Measurements from ENCODE around the gene CEP83. TPM values are rescaled to one million over a fixed set of nuclear protein-coding genes. Genes with fewer than 3 reads are reported as not detected.

CEP83 gene
- total and polyA plus RNA-seq, 9 of the 15 experiments (the other 6 are each of a cell fraction or from before 2014, with no cell fraction given), result 5.3 to 40.5 (median 31.3) TPM

GRCh38 chr12:94266796-94267536, 192.7 kb downstream of the CEP83 start (continued):
- TF ChIP-seq CUX1 (CRISPR knock-in tag; IDR thresholded peaks at IDR 0.05), result no peak
- TF ChIP-seq ZNF511 (CRISPR knock-in tag; IDR thresholded peaks at IDR 0.05), result no peak
- TF ChIP-seq E4F1 (CRISPR knock-in tag; IDR thresholded peaks at IDR 0.05; ENCODE audit: borderline replicate concordance), result no peak
- TF ChIP-seq ZNF143 (CRISPR knock-in tag; IDR thresholded peaks at IDR 0.05), result no peak
- no peak for TF ChIP-seq ZNF124 (CRISPR knock-in tag; IDR thresholded peaks at IDR 0.05)
- no peak for TF ChIP-seq YY1 (IDR thresholded peaks at IDR 0.05; ENCODE audit: borderline replicate concordance in 1 of 3, control insufficient read depth in 1 of 3, extremely low read depth in 1 of 3, insufficient read depth in 3 of 3, insufficient read length in 1 of 3, insufficient replicate concordance in 2 of 3, low read depth in 1 of 3, low read length in 2 of 3)
- TF ChIP-seq TFE3 (CRISPR knock-in tag; IDR thresholded peaks at IDR 0.05), result no peak

Measured in K562 (cell line).